ENCODE measurements around the gene RAB11B.
"Not testable (repeated sequence)": the region's sequence is repeated elsewhere in the genome, so short reads cannot be mapped to it uniquely, and the experiment has no call there.

Gene RAB11B

GRCh38 chr19:8393871-8394250 is 3.7 kb downstream of the RAB11B start:
- DNase-seq (ENCODE audit: low spot score) = no peak

GRCh38 chr19:8395621-8396082 is 5.5 kb downstream of the RAB11B start:
- DNase-seq (ENCODE audit: low spot score) = no peak

- DNase-seq (ENCODE audit: low spot score) = no peak
Measured at GRCh38 chr19:8396185-8396562, 6.0 kb downstream of the RAB11B start.

GRCh38 chr19:8396563-8397203 is 6.5 kb downstream of the RAB11B start:
- DNase-seq (ENCODE audit: low spot score) = peak; percentile 59

GRCh38 chr19:8397271-8397670 is 7.1 kb downstream of the RAB11B start:
- DNase-seq (ENCODE audit: low spot score) = no peak

GRCh38 chr19:8397746-8398310 is 7.7 kb downstream of the RAB11B start:
- no peak for DNase-seq (ENCODE audit: low spot score)

- no peak for DNase-seq (ENCODE audit: low spot score)
Measured at GRCh38 chr19:8398311-8398771, 8.2 kb downstream of the RAB11B start.

- no peak for DNase-seq (ENCODE audit: low spot score)
Measured at GRCh38 chr19:8399681-8400188, 9.6 kb downstream of the RAB11B start.

- no peak for DNase-seq (ENCODE audit: low spot score)
Measured at GRCh38 chr19:8401981-8402411, 11.8 kb downstream of the RAB11B start.

- no peak for DNase-seq (ENCODE audit: low spot score)
Measured at GRCh38 chr19:8403098-8403819, 13.1 kb downstream of the RAB11B start.

- DNase-seq (ENCODE audit: low spot score) = no peak
Measured at GRCh38 chr19:8403820-8404109, 13.6 kb downstream of the RAB11B start.

GRCh38 chr19:8404391-8405151 is 14.4 kb downstream of the RAB11B start:
- DNase-seq (ENCODE audit: low spot score) = no peak

- not testable (repeated sequence) for DNase-seq (ENCODE audit: low spot score)
Measured at GRCh38 chr19:8410718-8411117, 20.6 kb downstream of the RAB11B start.

- peak; percentile 95 for DNase-seq (ENCODE audit: low spot score)
Measured at GRCh38 chr19:8412783-8413628, 22.8 kb downstream of the RAB11B start, which contains the start of gene MARCHF2. Gene MARCHF2 (plus strand): TSS chr19:8413305. CDS start chr19:8421841, 8,536 bp downstream.

GRCh38 chr19:8413629-8413995 is 23.5 kb downstream of the RAB11B start:
- no peak for DNase-seq (ENCODE audit: low spot score)

- DNase-seq (ENCODE audit: low spot score) = no peak
Measured at GRCh38 chr19:8416796-8417195, 26.6 kb downstream of the RAB11B start.

GRCh38 chr19:8421484-8422461 is 31.6 kb downstream of the RAB11B start:
- DNase-seq (ENCODE audit: low spot score) = no peak

GRCh38 chr19:8423817-8424223 is 33.7 kb downstream of the RAB11B start:
- DNase-seq (ENCODE audit: low spot score) = peak; percentile 98

- DNase-seq (ENCODE audit: low spot score) = not testable (repeated sequence)
Measured at GRCh38 chr19:8425331-8425730, 35.2 kb downstream of the RAB11B start.

- DNase-seq (ENCODE audit: low spot score) = no peak
Measured at GRCh38 chr19:8426283-8426682, 36.1 kb downstream of the RAB11B start.

Measured in kidney capillary endothelial cell (primary cell).